HG03159 (cell line): ENCODE data around the gene TINAGL1.

Source experiments
- ATAC-seq: cut with Tn5 transposase; IDR thresholded peaks from one replicate; pipeline ENCODE4 v1.9.1; 2021; ENCODE audit warnings: mild to moderate bottlenecking, moderate library complexity; ENCODE audit not compliant: unreplicated experiment

Gene TINAGL1

GRCh38 chr1:31568895-31569595, 7.3 kb upstream of the TINAGL1 start:
- no peak for ATAC-seq

GRCh38 chr1:31569596-31570173, 6.6 kb upstream of the TINAGL1 start:
- no peak for ATAC-seq

GRCh38 chr1:31570228-31570627, 6.1 kb upstream of the TINAGL1 start:
- no peak for ATAC-seq

GRCh38 chr1:31570906-31571305, 5.4 kb upstream of the TINAGL1 start:
- no peak for ATAC-seq

DNA sequence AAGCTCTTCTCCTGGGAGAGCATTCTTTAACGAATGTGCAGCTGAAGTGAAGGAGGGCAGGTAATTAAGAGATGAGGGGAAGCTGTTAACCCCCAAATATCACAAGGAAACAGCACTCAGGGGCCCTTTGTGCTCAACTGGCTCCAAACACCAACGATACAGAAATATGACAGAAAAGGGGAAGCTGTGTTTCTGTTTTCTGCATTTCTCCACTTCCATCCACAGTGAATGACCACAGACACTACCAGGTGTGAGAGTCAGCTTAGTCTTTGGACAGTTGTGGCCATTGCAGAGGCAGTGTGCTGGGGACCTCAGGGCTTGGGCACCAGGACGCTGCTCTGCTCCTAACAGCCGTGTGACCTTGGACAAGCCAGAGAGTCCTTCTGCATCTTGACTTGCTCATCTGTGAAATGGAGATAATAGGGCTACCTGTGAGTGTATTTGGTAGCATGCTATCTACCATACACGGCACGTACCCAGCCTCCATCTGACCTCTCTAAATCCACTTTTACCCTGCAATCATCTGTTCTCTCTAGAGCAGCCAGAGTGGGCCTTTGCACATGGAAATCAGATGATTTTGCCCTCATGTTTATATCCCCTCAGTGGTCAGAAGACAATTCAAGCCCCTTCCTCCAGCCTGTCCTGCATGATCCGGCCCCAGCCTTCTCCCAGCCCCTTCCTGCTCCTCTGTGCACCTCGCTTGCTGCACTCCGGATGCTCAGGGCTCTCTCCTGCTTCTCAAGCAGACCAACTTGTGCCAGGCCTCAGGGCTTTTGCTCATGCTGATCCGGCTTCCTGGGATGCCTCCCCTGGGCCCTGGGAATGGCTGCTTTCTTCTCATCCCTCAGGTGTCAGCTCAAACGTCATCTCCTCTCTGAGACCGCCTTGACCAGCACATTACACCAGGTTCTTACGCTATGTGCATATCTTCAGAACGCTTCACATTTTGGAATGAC, 4.7 kb upstream of the TINAGL1 start:
- no peak for ATAC-seq

DNA sequence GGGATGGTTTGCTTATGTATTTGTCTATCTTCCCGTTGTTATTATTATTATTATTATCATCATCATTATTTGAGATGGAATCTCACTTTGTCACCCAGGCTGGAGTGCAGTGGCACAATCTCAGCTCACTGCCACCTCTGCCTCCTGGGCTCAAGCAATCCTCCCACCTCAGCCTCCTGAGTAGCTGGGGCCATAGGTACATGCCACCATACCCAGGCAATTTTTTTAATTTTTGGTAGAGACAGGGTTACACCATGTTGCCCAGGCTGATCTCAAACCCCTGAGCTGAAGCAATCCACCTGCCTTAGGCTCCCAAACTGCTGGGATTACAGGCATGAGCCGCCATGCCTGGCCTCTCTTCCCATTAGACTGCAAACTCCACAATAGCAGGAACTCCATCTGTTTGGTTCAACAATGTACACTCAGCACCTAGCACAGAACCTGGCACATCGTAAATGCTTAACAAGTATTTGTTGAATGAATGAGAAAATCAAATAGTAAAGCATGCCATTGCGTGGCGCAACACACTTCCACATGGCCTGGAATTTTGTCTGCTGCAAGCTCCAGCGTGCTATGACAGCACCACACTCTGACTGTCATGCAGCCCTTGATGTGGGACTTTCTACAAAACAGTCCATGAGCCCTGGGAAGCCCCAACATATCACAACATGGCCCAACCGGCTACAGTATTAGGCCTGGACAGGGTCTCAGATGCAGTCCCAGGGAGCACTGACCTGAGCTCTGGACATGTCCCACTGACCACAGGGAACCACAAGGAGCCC, 3.8 kb upstream of the TINAGL1 start:
- ATAC-seq, result no peak

DNA sequence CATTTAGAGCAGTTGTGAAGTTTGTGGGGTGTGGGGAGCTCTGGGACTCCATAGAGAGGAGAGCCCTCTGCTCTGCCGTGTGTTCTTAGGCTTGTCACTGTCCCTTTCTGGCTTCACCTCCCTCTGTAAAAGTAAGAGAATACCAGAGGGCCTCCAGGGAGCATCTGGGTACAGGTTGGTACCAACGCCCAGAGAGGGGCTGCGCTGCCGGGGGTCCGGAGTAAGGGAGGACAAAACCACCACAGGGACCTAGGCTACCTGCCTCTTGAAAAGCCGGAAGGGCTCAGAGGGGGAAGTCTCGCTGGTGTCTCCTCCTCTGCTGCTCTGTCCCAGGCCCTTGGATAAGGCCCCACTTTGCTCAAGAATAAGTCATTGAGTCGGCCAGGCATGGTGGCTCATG, 3.1 kb upstream of the TINAGL1 start:
- no peak for ATAC-seq

DNA sequence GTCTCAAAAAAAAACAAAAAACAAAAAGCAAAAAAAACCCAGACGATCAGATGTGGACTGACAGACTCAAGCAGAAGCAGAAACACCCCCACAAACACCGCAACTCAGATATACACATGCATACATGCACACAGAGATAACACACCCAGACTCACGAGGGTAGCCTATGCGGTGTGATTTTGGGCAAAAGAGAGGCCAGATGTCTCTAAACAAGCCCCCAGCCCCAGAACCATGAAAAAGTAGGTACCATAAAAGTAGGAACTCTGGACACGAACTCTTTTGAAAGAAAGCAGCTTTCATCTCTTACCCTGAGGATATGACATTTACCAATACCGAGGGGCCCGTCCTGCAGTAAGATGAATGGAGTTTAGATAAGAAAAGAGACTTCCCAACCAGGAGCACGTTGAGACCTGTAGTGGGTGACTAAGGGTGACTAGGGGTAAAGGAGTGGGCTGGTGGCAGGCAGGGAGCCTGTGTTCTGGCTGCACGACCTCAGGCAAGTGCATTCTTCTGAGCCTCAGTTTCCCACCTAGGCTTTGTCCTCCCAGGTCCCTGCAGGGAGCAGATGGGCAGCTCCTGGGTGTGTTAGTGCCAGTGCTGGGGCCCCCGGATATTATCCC, 1.5 kb upstream of the TINAGL1 start:
- ATAC-seq, result no peak

GRCh38 chr1:31575369-31576140, 760 bp upstream of the TINAGL1 start:
- ATAC-seq, result no peak

DNA sequence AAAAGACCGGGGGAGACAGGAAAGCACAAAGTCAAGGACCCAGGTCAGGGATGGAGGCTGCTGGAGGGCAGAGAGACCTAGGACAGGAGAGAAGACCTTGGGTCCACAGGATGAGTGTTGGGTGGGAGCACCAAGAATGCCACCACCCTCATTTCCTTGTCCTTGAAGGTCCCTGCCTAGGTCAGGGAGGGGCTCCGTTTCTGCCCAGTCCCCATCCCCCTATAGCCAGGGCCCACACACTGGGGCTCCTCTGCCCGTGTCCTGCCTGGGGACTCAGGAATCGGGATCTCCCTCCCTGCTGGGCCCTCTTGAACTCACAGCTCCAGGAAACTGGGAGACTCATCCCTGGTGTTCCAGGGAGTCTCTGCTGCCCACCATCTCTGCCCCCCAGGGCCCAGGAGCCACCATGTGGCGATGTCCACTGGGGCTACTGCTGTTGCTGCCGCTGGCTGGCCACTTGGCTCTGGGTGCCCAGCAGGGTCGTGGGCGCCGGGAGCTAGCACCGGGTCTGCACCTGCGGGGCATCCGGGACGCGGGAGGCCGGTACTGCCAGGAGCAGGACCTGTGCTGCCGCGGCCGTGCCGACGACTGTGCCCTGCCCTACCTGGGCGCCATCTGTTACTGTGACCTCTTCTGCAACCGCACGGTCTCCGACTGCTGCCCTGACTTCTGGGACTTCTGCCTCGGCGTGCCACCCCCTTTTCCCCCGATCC, 584 bp downstream of the TINAGL1 start:
- ATAC-seq, result no peak

DNA sequence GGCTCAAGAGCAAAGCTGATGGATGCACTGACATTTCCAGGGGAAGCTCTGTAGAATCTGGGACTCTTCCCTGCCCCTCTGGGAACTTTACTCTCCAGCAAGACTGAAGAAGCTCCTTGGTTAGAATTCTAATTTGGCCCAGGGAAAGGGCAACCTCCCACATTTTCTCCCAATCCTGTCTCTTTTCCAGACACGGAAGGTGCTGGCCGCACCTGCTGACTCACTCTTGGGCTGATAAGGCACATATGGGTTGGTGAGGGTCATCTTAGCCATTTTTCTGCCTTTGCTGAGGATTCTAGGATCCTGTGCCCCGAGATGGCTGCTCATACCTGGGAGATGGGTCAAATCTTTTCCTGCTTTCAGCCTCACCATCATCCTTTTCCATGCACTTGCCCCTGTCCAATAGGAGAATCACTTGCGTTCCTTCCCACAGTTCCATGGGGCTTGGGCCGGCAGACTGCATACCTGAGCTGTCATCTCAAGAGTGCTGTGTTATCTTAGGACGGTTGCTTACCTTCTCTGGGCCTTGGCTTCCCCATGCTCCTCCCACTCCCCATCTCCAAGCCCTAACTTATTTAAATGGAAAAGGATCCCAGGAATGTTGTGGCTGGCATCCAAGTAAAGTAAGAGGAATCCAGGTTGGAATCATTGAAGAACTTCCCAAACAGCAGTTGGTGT, 1.3 kb downstream of the TINAGL1 start:
- no peak for ATAC-seq

DNA sequence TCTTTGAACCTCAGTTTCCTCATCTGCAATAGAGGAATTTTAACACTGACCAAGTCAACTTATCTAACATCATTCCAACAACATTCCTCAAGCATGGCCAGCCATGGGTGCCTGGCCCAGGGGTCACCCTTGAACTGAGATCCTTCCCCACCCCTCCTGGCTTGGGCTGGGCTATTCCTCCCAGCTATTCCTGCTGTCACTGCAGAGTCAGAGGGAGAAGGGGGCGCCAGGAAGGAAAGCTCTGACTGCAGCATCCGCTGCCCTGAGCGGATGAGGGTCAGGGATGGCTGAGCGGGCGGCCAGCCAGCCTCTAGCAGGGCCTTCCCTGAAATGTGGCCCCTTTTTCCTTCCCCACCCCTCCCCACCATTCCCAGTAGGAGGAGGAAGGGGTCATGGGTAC, 3.1 kb downstream of the TINAGL1 start:
- ATAC-seq, result no peak

- ATAC-seq, result no peak
These were observed 4.2 kb downstream of the TINAGL1 start for GRCh38 chr1:31580513-31580870.

- ATAC-seq, result no peak
These were observed 4.7 kb downstream of the TINAGL1 start for GRCh38 chr1:31580891-31581603.

DNA sequence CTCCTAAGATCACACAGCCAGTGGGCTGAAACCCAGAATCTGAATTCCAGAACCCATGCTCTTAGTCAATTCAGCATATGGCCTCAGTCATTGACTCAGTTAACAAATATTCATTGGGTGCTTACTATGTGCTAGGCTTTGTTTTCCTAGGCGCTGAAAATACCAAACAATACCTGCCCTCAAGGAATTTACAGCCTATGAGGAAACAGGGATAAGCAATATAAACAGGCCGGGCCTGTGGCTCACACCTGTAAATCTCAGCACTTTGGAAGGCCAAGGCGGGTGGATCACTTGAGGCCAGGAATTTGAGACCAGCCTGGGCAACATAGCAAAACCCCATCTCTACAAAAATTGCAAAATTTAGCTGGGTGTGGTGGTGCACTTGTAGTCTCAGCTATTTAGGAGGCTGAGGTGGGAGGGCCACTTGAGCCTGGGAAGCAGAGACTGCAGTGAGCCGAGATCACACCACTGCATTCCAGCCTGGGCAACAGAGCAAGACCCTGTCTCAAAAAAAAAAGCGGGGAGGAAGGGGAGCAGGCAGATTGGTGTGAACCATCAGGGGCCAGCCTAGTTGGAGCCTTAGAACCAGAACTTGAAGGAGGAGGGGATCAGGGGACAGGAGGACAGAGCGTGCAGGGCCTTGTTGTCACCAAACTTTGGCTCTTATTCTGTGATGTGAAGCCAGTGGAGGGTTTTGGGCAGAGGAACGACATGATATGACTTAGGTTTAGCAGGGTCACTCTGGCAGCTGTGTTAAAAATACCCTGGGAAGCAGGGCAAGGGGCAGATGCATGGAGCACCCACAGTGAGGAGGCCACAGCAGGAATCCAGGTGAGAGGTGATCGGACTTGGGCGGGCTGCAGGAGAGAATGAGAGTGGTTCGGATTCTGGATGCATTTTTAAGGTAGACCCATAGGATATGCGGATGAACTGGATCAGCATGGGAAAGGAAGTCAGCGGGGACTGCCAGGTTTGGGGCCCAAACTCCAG, 5.8 kb downstream of the TINAGL1 start:
- ATAC-seq, result no peak

- ATAC-seq, result no peak
These were observed 7.0 kb downstream of the TINAGL1 start for GRCh38 chr1:31583082-31583994.
